Measurements from ENCODE around the gene DGKB. TPM values are rescaled to one million over a fixed set of nuclear protein-coding genes. Genes with fewer than 3 reads are reported as not detected.

Gene DGKB
- total RNA-seq, 1 donor from 2014 or later, result not detected

DNA sequence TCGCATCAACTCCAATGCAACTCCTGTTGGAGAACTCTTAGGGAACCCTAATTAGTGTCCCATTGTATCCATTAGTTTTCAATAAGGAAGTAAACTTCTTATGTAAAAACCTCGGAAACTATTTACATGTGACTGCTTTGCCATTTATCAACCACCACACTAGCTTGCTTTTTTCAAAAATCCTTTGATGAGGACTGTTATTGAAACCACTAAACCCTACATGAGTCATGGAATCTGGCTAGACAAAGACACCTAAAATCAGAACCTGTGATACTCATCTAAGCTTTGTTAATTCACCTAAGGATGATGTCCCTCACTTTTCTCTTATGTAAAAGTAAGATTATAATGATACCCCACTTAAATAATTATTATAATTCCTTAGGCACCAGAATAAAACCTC is 499.0 kb downstream of the DGKB start:
- intact Hi-C loops (cut with micrococcal nuclease), result no loop called here

DNA sequence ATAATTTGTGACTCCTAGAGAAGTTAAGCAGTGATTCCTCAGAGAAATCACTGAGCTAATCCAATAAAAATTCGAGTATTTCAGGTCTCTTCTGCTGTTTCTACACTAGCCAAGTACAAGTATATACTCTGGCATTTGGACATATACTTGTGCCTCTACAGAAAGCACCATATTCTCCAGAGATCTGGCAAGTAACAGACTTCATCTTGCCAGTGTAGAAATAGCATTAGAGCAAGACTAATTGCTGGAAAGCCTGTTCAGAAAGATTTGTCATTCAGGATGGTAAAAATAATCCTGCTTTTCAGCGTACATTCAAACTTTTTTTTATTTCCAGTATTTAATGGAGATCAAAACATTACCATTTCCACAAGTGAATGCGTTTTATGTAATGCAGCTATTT is 502.3 kb downstream of the DGKB start:
- intact Hi-C loops (cut with micrococcal nuclease), result no loop called here

GRCh38 chr7:14398526-14398925 is 504.0 kb downstream of the DGKB start:
- intact Hi-C loops (cut with micrococcal nuclease), result no loop called here

DNA sequence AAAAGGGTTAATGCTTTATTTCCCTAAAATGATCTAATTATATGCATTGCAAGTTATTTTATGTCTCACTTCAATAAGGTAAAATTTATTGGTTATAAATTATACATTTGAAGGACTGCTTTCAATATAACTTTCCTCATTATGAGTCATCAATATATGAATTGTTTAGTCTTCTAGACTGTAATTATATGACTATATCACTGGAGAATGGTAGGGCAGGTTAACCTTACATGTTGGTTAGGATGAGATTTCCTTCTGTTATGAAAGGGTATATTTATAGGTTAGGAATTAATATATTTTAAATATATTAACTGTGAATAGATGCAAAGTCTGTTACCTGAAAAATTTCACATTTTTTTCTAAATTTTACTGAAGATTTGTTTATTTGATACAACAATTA is 506.7 kb downstream of the DGKB start:
- intact Hi-C loops (cut with micrococcal nuclease), result no loop called here

GRCh38 chr7:14394786-14395185 is 507.8 kb downstream of the DGKB start:
- intact Hi-C loops (cut with micrococcal nuclease), result no loop called here

DNA sequence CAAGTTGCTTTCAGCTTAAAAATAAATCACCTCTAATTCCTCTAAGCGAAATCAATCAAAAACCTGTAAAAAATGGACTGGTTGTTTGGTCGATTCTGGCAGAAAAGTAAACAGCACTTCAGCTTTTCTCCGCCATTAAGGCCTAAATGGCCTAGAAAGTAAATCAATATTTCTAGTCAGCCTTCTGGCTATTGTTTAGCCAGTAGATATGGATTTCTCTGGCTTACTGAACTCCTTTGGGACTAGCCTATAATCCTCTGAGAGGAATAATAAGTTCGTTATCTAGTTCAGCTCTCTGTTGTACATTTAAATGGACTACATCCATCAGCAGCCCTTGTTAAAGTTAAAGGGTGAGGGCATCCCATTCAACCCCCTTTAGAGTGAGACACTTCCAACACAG is 513.0 kb downstream of the DGKB start:
- intact Hi-C loops (cut with micrococcal nuclease), result no loop called here

DNA sequence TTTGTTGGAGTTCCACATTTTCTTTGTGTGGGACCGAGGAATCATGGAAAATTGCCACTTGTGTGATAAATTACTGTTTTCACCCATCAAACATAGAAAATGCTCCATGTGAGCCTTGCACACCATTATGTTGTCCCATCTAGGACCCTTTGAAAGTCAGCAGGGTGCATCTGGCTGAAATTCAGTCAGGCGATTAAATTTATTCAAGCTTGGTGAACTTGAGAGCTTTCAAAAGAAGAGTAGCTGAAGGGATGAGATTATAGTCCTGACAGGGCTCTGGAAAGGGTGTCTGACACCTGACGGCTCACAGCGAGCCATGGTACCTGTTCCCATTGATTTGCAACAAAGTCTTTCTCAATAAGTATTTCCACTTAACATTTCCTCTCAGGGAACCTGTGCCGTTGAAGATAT is 513.4 kb downstream of the DGKB start:
- intact Hi-C loops (cut with micrococcal nuclease), result no loop called here

DNA sequence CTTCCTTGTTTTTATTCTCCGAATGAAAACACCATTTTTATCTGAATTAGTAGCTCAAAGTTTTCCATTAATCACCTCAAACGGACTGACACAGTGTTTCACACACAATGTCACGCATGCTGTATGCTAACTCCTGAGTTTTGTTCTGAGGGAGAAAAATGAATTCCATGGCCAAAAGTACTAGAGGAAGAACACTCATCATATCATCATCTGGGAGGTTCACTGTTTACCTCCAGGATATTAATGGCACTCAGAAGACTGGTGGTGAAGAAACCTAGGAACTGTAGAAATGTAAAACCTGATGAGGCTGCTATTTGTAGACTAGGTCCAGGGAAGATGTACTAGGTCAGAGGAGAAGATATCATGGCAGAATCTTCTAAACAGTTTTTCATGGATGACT is 517.5 kb downstream of the DGKB start:
- intact Hi-C loops (cut with micrococcal nuclease), result no loop called here

GRCh38 chr7:14381936-14382335 is 520.6 kb downstream of the DGKB start:
- intact Hi-C loops (cut with micrococcal nuclease), result no loop called here

GRCh38 chr7:14381306-14381705 is 521.2 kb downstream of the DGKB start:
- intact Hi-C loops (cut with micrococcal nuclease), result no loop called here

GRCh38 chr7:14380881-14381280 is 521.7 kb downstream of the DGKB start:
- intact Hi-C loops (cut with micrococcal nuclease), result no loop called here

- intact Hi-C loops (cut with micrococcal nuclease), result no loop called here
Observed at GRCh38 chr7:14377646-14378266, 524.8 kb downstream of the DGKB start.

GRCh38 chr7:14376711-14377110 is 525.8 kb downstream of the DGKB start:
- intact Hi-C loops (cut with micrococcal nuclease), result no loop called here

DNA sequence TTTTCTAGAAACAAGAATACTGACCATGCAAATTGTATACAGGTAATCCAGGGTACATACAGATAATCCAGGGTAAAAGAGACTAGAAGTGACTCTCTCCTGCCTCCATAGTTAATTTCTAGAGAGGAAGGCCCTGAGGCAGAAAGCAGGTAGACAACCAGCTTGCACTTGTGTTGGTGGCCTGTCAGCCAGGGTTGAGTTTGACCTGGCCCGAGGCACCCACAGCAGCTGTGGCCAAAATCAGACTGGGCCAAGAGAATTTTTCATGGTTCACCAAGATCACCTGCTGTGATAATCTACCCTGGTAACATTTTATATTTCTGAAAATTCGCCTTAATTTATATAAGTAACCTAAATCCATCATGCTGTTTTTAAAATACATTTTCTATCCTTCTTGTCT is 526.6 kb downstream of the DGKB start:
- intact Hi-C loops (cut with micrococcal nuclease), result no loop called here

DNA sequence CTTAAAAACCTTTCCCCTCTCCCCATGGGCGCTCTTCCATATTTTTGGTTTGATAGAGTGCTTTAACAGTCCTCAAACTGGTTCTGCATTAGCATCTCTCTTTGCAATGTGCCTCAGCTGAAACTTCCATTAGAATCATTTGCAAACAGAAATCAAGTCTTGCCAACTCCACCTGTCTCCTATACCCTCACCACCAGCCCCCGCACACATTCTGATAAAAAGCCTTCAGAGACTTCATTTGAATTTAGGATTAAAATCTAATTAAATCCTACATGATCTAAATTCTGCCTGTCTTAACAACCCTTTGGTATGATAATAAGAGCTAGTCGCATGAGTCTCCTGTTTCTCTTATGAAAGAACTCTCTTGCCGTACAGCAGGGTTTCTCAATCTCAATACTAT is 528.2 kb downstream of the DGKB start:
- intact Hi-C loops (cut with micrococcal nuclease), result no loop called here

DNA sequence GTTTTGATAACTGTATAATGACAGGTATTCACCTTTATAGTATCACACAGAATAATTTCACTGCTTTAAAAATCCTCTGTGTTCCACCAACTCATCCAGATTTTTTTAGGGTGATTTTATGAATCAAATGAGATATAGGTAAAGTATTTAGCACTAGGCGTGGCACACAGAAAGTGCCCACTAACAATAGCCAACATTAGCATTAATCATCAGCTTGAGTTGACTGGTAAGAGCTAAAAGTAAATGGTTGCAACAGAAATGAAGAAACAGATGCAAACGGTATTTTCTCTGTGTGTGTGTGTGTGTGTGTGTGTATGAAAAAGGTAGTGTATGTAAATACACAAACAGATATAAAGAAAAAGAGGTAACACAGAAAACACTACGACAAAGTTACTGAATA is 534.3 kb downstream of the DGKB start:
- intact Hi-C loops (cut with micrococcal nuclease), result no loop called here

- intact Hi-C loops (cut with micrococcal nuclease), result no loop called here
Observed at GRCh38 chr7:14351167-14351566, 551.4 kb downstream of the DGKB start.

GRCh38 chr7:14341200-14341775 is 561.3 kb downstream of the DGKB start:
- intact Hi-C loops (cut with micrococcal nuclease), result no loop called here

DNA sequence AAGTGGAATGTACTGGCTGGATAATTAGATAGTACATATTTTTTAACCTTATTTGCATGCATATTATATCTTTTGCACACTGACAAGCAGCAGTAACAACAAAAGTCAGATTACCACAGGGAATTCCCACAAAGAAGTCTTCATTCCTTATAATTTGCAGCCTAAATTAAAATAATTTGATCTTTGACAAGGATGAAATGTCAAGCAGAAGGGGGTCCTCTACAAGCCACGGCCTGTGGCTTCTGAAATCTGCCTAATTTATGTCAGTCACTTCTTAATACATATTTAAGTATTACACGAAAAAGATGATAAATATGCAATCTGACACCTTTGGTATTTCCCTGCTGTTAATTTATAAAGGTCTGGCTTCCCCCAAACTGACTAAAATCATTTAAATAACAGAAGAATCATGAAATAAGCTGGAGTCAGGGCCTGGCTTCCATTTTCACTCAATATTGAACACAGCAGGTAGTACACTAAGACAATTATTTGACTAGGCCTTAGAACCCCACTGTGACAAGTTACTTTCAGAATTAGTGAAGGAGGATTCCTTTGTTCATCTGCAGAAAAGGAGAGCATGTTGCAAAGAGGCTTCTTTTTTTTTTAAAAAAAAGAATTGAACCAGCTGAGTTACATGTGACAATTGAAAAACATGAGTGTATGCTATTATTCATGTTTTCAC is 562.0 kb downstream of the DGKB start:
- intact Hi-C loops (cut with micrococcal nuclease), result no loop called here

DNA sequence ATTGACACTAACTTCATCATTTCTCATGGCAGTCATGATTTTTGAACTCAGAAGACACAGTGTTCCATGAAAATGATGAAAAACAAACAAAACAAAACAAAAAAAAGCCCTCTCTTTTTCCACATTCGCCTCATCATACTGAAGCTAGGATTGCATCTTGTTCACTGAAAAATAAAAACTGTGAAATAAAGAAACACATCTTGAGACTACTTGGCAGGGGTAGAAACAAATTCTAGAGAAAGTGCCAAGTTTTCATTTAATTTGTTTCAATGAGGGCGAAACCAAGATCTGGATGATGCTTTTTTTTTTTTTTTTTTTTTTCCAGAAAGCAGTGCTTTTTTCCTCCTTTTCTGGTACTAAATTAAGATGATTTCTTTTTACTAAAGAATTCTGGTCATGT is 562.7 kb downstream of the DGKB start:
- intact Hi-C loops (cut with micrococcal nuclease), result no loop called here

GRCh38 chr7:14336256-14336655 is 566.3 kb downstream of the DGKB start:
- intact Hi-C loops (cut with micrococcal nuclease), result no loop called here

DNA sequence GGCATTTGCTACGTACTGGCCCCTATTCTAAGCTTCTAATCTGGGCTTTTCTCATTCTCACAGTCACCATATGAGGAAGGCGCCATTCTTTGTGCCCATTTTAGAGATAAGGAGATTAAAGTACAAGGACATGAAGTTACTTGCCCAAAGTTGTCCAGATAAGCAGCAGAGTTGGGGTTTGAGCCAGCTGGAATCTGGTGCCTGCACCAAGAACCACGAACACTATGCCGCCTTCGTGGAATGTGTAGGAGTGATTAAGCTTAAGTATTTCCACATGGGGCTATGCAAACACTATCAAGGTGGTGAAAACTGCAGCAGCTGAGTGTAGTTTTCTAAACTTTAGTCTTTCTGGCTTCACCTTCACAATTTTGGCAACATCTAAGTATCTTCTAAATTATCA is 570.4 kb downstream of the DGKB start:
- intact Hi-C loops (cut with micrococcal nuclease), result no loop called here

GRCh38 chr7:14324767-14325166 is 577.8 kb downstream of the DGKB start:
- intact Hi-C loops (cut with micrococcal nuclease), result no loop called here
